H9 (cell line): ENCODE measurements around the gene FAM78A. TPM values are rescaled to one million over a fixed set of nuclear protein-coding genes. Genes with fewer than 3 reads are reported as not detected.

Experiments
- DNase-seq: peaks from one replicate; pipeline ENCODE4 v3.0.0-alpha.2; 2017
- H2AFZ ChIP-seq: one replicate; pipeline ENCODE4 v1.6.1; 2013; ENCODE audit warnings: mild to moderate bottlenecking, low read length, control low read depth, moderate library complexity
- H2AK5ac ChIP-seq: 2 replicates; pipeline ENCODE4 v1.6.1; 2013; ENCODE audit warnings: low read length, control low read depth, mixed read lengths; ENCODE audit not compliant: insufficient read length
- H2BK120ac ChIP-seq: one replicate; pipeline ENCODE4 v1.6.1; 2013; ENCODE audit warnings: low read depth, mild to moderate bottlenecking, low read length, control low read depth, inconsistent platforms; ENCODE audit not compliant: poor library complexity, severe bottlenecking
- H2BK12ac ChIP-seq: 2 replicates; pipeline ENCODE4 v1.6.1; 2013; ENCODE audit warnings: low read length, control low read depth, mixed read lengths, low read depth; ENCODE audit not compliant: insufficient read length
- H2BK15ac ChIP-seq: 2 replicates; pipeline ENCODE4 v1.6.1; 2013; ENCODE audit warnings: low read depth, low read length, control low read depth
- H2BK20ac ChIP-seq: one replicate; pipeline ENCODE4 v1.6.1; 2013; ENCODE audit warnings: low read depth, mild to moderate bottlenecking, low read length, control low read depth, inconsistent platforms; ENCODE audit not compliant: poor library complexity, severe bottlenecking
- H2BK5ac ChIP-seq: 2 replicates; pipeline ENCODE4 v1.6.1; 2013; ENCODE audit warnings: low read length, control low read depth, mixed read lengths; ENCODE audit not compliant: insufficient read length
- H3K14ac ChIP-seq: 2 replicates; pipeline ENCODE4 v1.6.1; 2013; ENCODE audit warnings: low read length, control low read depth; ENCODE audit not compliant: insufficient read depth
- H3K18ac ChIP-seq: 2 replicates; pipeline ENCODE4 v1.6.1; 2013; ENCODE audit warnings: low read depth, mild to moderate bottlenecking, mixed read lengths, low read length, control low read depth; ENCODE audit not compliant: insufficient read length
- H3K23ac ChIP-seq: 2 replicates; pipeline ENCODE4 v1.6.1; 2013; ENCODE audit warnings: low read length, control low read depth, mixed read lengths, low read depth; ENCODE audit not compliant: insufficient read length
- H3K23me2 ChIP-seq: 2 replicates; pipeline ENCODE4 v1.6.1; 2013; ENCODE audit warnings: low read depth, mild to moderate bottlenecking, mixed read lengths, low read length, control low read depth; ENCODE audit not compliant: insufficient read length, poor library complexity, severe bottlenecking
- H3K27ac ChIP-seq: 2 replicates; pipeline ENCODE4 v1.5.1; 2013; ENCODE audit warnings: low read length, control low read depth, mixed read lengths, low read depth; ENCODE audit not compliant: insufficient read length
- H3K27me3 ChIP-seq: 2 replicates; pipeline ENCODE4 v1.6.1; 2013; ENCODE audit warnings: low read length, control low read depth, inconsistent platforms; ENCODE audit not compliant: insufficient read depth
- H3K4ac ChIP-seq: 2 replicates; pipeline ENCODE4 v1.6.1; 2013; ENCODE audit warnings: low read depth, mild to moderate bottlenecking, control low read depth, inconsistent platforms, low read length, moderate library complexity
- H3K4me1 ChIP-seq: 2 replicates; pipeline ENCODE4 v1.6.1; 2013; ENCODE audit warnings: low read length, control low read depth, inconsistent platforms; ENCODE audit not compliant: insufficient read depth
- H3K4me2 ChIP-seq: 2 replicates; pipeline ENCODE4 v1.6.1; 2013; ENCODE audit warnings: low read length, control low read depth, mixed read lengths; ENCODE audit not compliant: insufficient read length, insufficient read depth
- H3K56ac ChIP-seq: 2 replicates; pipeline ENCODE4 v1.6.1; 2013; ENCODE audit warnings: low read depth, mild to moderate bottlenecking, mixed read lengths, low read length, control low read depth; ENCODE audit not compliant: insufficient read length
- H3K79me1 ChIP-seq: 2 replicates; pipeline ENCODE4 v1.6.1; 2013; ENCODE audit warnings: low read depth, mild to moderate bottlenecking, moderate library complexity, low read length, control low read depth, inconsistent platforms; ENCODE audit not compliant: insufficient read depth, poor library complexity, severe bottlenecking
- H3K79me2 ChIP-seq: 2 replicates; pipeline ENCODE4 v1.6.1; 2013; ENCODE audit warnings: low read length, control low read depth, inconsistent platforms; ENCODE audit not compliant: insufficient read depth
- H3K9ac ChIP-seq: 2 replicates; pipeline ENCODE4 v1.6.1; 2013; ENCODE audit warnings: low read length, control low read depth, mixed read lengths; ENCODE audit not compliant: insufficient read length; ENCODE audit errors: extremely low read depth
- H3K9me3 ChIP-seq: one replicate; pipeline ENCODE4 v1.6.1; 2013; ENCODE audit warnings: low read depth, low read length, inconsistent platforms; ENCODE audit not compliant: control insufficient read depth
- H3T11ph ChIP-seq: one replicate; pipeline ENCODE4 v1.6.1; 2013; ENCODE audit warnings: mild to moderate bottlenecking, low read length, control low read depth, inconsistent platforms
- H4K20me1 ChIP-seq: one replicate; pipeline ENCODE4 v1.6.1; 2013; ENCODE audit not compliant: control insufficient read depth, insufficient read length, insufficient read depth
- H4K5ac ChIP-seq: 2 replicates; pipeline ENCODE4 v1.6.1; 2013; ENCODE audit warnings: low read depth, mild to moderate bottlenecking, mixed read lengths, low read length, control low read depth; ENCODE audit not compliant: insufficient read length
- H4K8ac ChIP-seq: replicated peaks from 2 replicates; pipeline ENCODE4 v1.6.1; 2013; ENCODE audit warnings: low read length, control low read depth, mixed read lengths, low read depth; ENCODE audit not compliant: insufficient read length
- H4K91ac ChIP-seq: 2 replicates; pipeline ENCODE4 v1.6.1; 2013; ENCODE audit warnings: low read depth, mild to moderate bottlenecking, moderate library complexity, mixed read lengths, low read length, control low read depth; ENCODE audit not compliant: insufficient read length
- H3K27ac Mint-ChIP-seq, 3 experiments: 2 replicates in 2 of 3; 3 replicates in 1 of 3; pipeline ENCODE4 v1.8.0; 2020 to 2021; ENCODE audit warnings: mixed read lengths in 3 of 3, mild to moderate bottlenecking in 1 of 3, moderate library complexity in 1 of 3
- H3K27me3 Mint-ChIP-seq: 2 replicates; pipeline ENCODE4 v1.8.0; 2021; ENCODE audit warnings: low read depth, mild to moderate bottlenecking, moderate library complexity, mixed read lengths
- H3K36me3 Mint-ChIP-seq, 3 experiments: 2 replicates in 2 of 3; 3 replicates in 1 of 3; pipeline ENCODE4 v1.8.0; 2020 to 2021; ENCODE audit warnings: low read depth in 3 of 3, mixed read lengths in 3 of 3; ENCODE audit not compliant: insufficient read depth in 1 of 3
- H3K4me1 Mint-ChIP-seq, 2 experiments: 2 replicates each; pipeline ENCODE4 v1.8.0; 2020; ENCODE audit warnings: mixed read lengths in 2 of 2
- H3K4me3 Mint-ChIP-seq, 2 experiments: 2 replicates in 1 of 2; 3 replicates in 1 of 2; pipeline ENCODE4 v1.8.0; 2020 to 2021; ENCODE audit warnings: mild to moderate bottlenecking in 2 of 2, mixed read lengths in 2 of 2, moderate library complexity in 1 of 2
- H3K9me3 Mint-ChIP-seq, 2 experiments: 2 replicates in 1 of 2; 3 replicates in 1 of 2; pipeline ENCODE4 v1.8.0; 2020; ENCODE audit warnings: mild to moderate bottlenecking in 2 of 2, mixed read lengths in 2 of 2, moderate library complexity in 1 of 2
- WGBS: extraction: QIAGEN DNeasy Blood & Tissue Kit; methylation state at CpG from one replicate; pipeline ENCODE4 v1.1.7; 2013; ENCODE audit warnings: missing lambda C conversion rate, low lambda C conversion rate, mixed read lengths; ENCODE audit not compliant: insufficient read length; ENCODE audit errors: extremely low coverage; 5-methylcytosine and 5-hydroxymethylcytosine counted together
- total RNA-seq: library from RNA; stranded (reverse); gene quantifications from 2 replicates; pipeline ENCODE4 v1.2.1, GENCODE V29; 2021
- TF ChIP-seq, protein P1 (sequence below): fragments of 200-600 bp; sonication (generic); conservative IDR thresholded peaks from 3 replicates; pipeline ENCODE4 v1.8.0; 2021; ENCODE audit warnings: antibody characterized with exemption, mild to moderate bottlenecking

The FAM78A gene
- total RNA-seq, 1 experiment from 2014 or later: 1.9 TPM

DNA sequence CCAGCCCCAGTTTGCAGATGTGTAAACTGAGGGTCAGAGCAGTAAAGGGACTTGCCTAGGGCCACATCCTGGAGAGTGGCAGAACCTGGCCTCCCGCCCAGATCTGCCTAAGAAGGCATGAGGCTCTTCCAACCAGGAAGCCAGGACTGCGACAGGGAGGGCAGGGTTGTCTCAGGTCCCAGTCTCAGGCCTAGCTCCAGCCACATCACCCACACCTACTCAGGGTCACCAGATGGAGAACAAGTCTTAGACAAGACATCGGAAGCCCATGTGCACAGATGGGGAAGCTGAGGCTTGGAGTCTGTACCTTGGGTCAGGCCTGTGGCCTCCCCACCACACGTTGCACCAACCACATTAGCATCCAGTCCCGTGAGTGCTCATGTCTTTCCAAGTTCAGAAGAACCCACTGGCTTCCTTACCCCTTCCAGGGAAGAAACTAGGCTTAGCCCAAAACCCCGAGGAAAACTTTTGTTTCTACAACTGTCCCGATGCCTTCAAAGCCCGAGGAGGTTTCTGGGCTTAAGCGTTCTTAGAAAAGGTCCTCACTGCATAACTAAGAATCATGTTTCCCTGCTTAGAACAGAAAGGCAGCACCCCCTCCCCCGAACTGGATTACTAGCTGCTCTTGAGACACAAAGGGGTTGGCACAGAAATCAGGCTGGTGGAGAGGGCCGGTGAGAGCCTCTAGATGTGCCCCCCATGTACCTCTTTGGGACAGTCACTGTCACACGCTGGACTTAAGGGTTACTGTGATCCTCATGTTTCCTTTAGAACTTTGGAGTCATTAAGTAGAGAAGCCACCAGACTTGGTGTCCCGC, 2.2 kb downstream of the FAM78A start:
- H3K14ac ChIP-seq: no peak overlapping the region; the same call in 1 of the 2 replicates
- no CpG with 5 or more reads among the region's 13 CpGs for WGBS
- peak overlapping the region in 1 of 3 experiments; percentile 44; a peak in 1 of 7 replicates for H3K27ac Mint-ChIP-seq

More for the DNA sequence above, 2.2 kb downstream of the FAM78A start:
- H2AK5ac ChIP-seq: no peak overlapping the region
- H4K91ac ChIP-seq: no peak overlapping the region
- Mint-ChIP-seq H3K4me1 (peaks cover 28 to 48% of the 10 kb centered on the region in 2 experiments), H3K36me3 (no peaks in the 10 kb centered on the region), H3K27me3 (peaks cover 22% of the 10 kb centered on the region), H3K9me3 (no peaks in the 10 kb centered on the region), H3K4me3 (peak overlapping the region in 1 of 2 experiments; percentile 46; a peak in 2 of 5 replicates)
- H3K23ac ChIP-seq: no peak overlapping the region
- no peak overlapping the region for H3K56ac ChIP-seq
- no peak overlapping the region for H4K5ac ChIP-seq
- H3K27ac ChIP-seq: no peak overlapping the region
- H3K79me2 ChIP-seq: no peaks in the 10 kb centered on the region
- no peak overlapping the region for H3K4ac ChIP-seq
- no peak for DNase-seq
- no peak overlapping the region for H2BK5ac ChIP-seq
- no peak overlapping the region for H3T11ph ChIP-seq
- H2BK12ac ChIP-seq: no peak overlapping the region
- no peak overlapping the region for H3K18ac ChIP-seq
- H4K8ac ChIP-seq: no peak overlapping the region
- no peak overlapping the region for H2BK20ac ChIP-seq
- H2AFZ ChIP-seq: no peak overlapping the region
- no peaks in the 10 kb centered on the region for H3K9me3 ChIP-seq
- peaks cover 6% of the 10 kb centered on the region for H3K23me2 ChIP-seq
- H2BK120ac ChIP-seq: no peak overlapping the region
- peaks cover 3% of the 10 kb centered on the region; the same call in 1 of the 2 replicates for H3K4me1 ChIP-seq
- H3K27me3 ChIP-seq: peaks cover 6% of the 10 kb centered on the region; the same call in 1 of the 2 replicates
- no peak overlapping the region for H2BK15ac ChIP-seq
- TF ChIP-seq, protein P1, sequence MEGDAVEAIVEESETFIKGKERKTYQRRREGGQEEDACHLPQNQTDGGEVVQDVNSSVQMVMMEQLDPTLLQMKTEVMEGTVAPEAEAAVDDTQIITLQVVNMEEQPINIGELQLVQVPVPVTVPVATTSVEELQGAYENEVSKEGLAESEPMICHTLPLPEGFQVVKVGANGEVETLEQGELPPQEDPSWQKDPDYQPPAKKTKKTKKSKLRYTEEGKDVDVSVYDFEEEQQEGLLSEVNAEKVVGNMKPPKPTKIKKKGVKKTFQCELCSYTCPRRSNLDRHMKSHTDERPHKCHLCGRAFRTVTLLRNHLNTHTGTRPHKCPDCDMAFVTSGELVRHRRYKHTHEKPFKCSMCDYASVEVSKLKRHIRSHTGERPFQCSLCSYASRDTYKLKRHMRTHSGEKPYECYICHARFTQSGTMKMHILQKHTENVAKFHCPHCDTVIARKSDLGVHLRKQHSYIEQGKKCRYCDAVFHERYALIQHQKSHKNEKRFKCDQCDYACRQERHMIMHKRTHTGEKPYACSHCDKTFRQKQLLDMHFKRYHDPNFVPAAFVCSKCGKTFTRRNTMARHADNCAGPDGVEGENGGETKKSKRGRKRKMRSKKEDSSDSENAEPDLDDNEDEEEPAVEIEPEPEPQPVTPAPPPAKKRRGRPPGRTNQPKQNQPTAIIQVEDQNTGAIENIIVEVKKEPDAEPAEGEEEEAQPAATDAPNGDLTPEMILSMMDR: no peak
- no peak overlapping the region for H3K4me2 ChIP-seq
- no peaks in the 10 kb centered on the region for H4K20me1 ChIP-seq
- no peak overlapping the region for H3K9ac ChIP-seq
- no peaks in the 10 kb centered on the region for H3K79me1 ChIP-seq
